Measurements from ENCODE around the gene RALGAPA1.
"Not testable (repeated sequence)": the region's sequence is repeated elsewhere in the genome, so short reads cannot be mapped to it uniquely, and the experiment has no call there.

Gene RALGAPA1

GRCh38 chr14:35761922-35762321 lies 47.2 kb downstream of the RALGAPA1 start:
- no peak for DNase-seq (ENCODE audit: low read depth)

GRCh38 chr14:35760143-35760542 lies 49.0 kb downstream of the RALGAPA1 start:
- no peak for DNase-seq (ENCODE audit: low read depth)

- DNase-seq (ENCODE audit: low read depth), result no peak
Observed at GRCh38 chr14:35758523-35759129, 50.5 kb downstream of the RALGAPA1 start.

GRCh38 chr14:35754671-35755070 lies 54.4 kb downstream of the RALGAPA1 start:
- no peak for DNase-seq (ENCODE audit: low read depth)

- no peak for DNase-seq (ENCODE audit: low read depth)
Observed at GRCh38 chr14:35752380-35752779, 56.7 kb downstream of the RALGAPA1 start.

- DNase-seq (ENCODE audit: low read depth), result no peak
Observed at GRCh38 chr14:35750202-35750904, 58.7 kb downstream of the RALGAPA1 start.

GRCh38 chr14:35747379-35747778 lies 61.7 kb downstream of the RALGAPA1 start:
- DNase-seq (ENCODE audit: low read depth), result no peak

- DNase-seq (ENCODE audit: low read depth), result no peak
Observed at GRCh38 chr14:35742442-35742841, 66.7 kb downstream of the RALGAPA1 start.

- DNase-seq (ENCODE audit: low read depth), result no peak
Observed at GRCh38 chr14:35742032-35742371, 67.1 kb downstream of the RALGAPA1 start.

- DNase-seq (ENCODE audit: low read depth), result no peak
Observed at GRCh38 chr14:35741345-35742031, 67.6 kb downstream of the RALGAPA1 start.

GRCh38 chr14:35740215-35740614 lies 68.9 kb downstream of the RALGAPA1 start:
- no peak for DNase-seq (ENCODE audit: low read depth)

- not testable (repeated sequence) for DNase-seq (ENCODE audit: low read depth)
Observed at GRCh38 chr14:35735163-35735562, 73.9 kb downstream of the RALGAPA1 start.

- not testable (repeated sequence) for DNase-seq (ENCODE audit: low read depth)
Observed at GRCh38 chr14:35733510-35733909, 75.6 kb downstream of the RALGAPA1 start.

GRCh38 chr14:35730871-35731270 lies 78.2 kb downstream of the RALGAPA1 start:
- no peak for DNase-seq (ENCODE audit: low read depth)

- DNase-seq (ENCODE audit: low read depth), result no peak
Observed at GRCh38 chr14:35727764-35728163, 81.3 kb downstream of the RALGAPA1 start.

GRCh38 chr14:35725930-35726329 lies 83.2 kb downstream of the RALGAPA1 start:
- no peak for DNase-seq (ENCODE audit: low read depth)

GRCh38 chr14:35715079-35715478 lies 94.0 kb downstream of the RALGAPA1 start:
- DNase-seq (ENCODE audit: low read depth), result no peak

- DNase-seq (ENCODE audit: low read depth), result no peak
Observed at GRCh38 chr14:35712466-35712865, 96.6 kb downstream of the RALGAPA1 start.

GRCh38 chr14:35708062-35708461 lies 101.0 kb downstream of the RALGAPA1 start:
- no peak for DNase-seq (ENCODE audit: low read depth)

GRCh38 chr14:35705636-35706035 lies 103.5 kb downstream of the RALGAPA1 start:
- DNase-seq (ENCODE audit: low read depth), result no peak

GRCh38 chr14:35704793-35705493 lies 104.2 kb downstream of the RALGAPA1 start:
- DNase-seq (ENCODE audit: low read depth), result no peak

GRCh38 chr14:35701531-35701930 lies 107.6 kb downstream of the RALGAPA1 start:
- DNase-seq (ENCODE audit: low read depth), result no peak
